ENCODE results near the gene SLC25A25. TPM values are rescaled to one million over a fixed set of nuclear protein-coding genes. Genes with fewer than 3 reads are reported as not detected.
A peak's percentile ranks its signal among the peaks of the same experiment; 100 is the strongest.

SLC25A25 gene
- total and polyA plus RNA-seq, 10 of the 15 experiments (the other 5 are each of a cell fraction or from before 2014, with no cell fraction given), result 0.04 to 17.1 (median 12.4) TPM; not detected in 1

- H3K4me2 ChIP-seq (ENCODE audit: control insufficient read depth, insufficient read depth), result peak within 1 kb of the TSS; percentile 100
- RAD21 ChIA-PET (ENCODE audit: unreplicated experiment), result interaction anchor here (0.7 to 2.8 kb wide), 8 partner anchors 12 to 162 kb away, joined by 3 to 10 read pairs (median 5); no protein-coding TSS in a partner anchor
- H3K9me3 ChIP-seq (replicated peaks; ENCODE audit: control insufficient read depth, insufficient read depth, low read length), result no peaks in the 10 kb centered on the region
- peak within 1 kb of the TSS; percentile 89 for H2AFZ ChIP-seq (ENCODE audit: control insufficient read depth, low read depth, low read length)
- peaks cover 26% of the 10 kb centered on the region for H3K4me1 ChIP-seq (ENCODE audit: control insufficient read depth, insufficient read depth, low read length)
- peaks cover 51% of the 10 kb centered on the region for H3K79me2 ChIP-seq (ENCODE audit: control insufficient read depth, insufficient read depth, low read length)
- FAIRE-seq, result peak; percentile 99
- intact Hi-C loops (cut with micrococcal nuclease; ENCODE audit: unreplicated experiment), result loop anchor here (10.0 kb wide), 1 partner anchor 282 kb away; the partner anchor contains the start of gene CDK9
- POLR2A ChIA-PET, result interaction anchor here (0.6 to 2.8 kb wide), 16 partner anchors 8 to 541 kb away, joined by 3 to 13 read pairs (median 3); partner anchors contain the start of gene EEIG1
- 30% methylated on average over 52 of the region's 54 CpGs for WGBS (ENCODE audit: insufficient coverage, insufficient replicate concordance, low lambda C conversion rate, missing lambda C conversion rate)
- no peaks in the 10 kb centered on the region for H4K20me1 ChIP-seq (ENCODE audit: control insufficient read depth, insufficient read depth)
- H3K27me3 ChIP-seq (replicated peaks in 1 of 2; ENCODE audit: control insufficient read depth in 2 of 2, insufficient read depth in 2 of 2, low read length in 1 of 2), result no peaks in the 10 kb centered on the region
- BruUV-seq (replicated peaks), result TSS peak; percentile 70
- DNase-seq (ENCODE audit: low read depth, low spot score), result peak; percentile 98
- CTCF ChIA-PET, result interaction anchor here (0.8 to 2.9 kb wide), 9 partner anchors 17 to 152 kb away, joined by 3 to 18 read pairs (median 5); no protein-coding TSS in a partner anchor
- peak; percentile 83 for ATAC-seq
- peaks cover 0 to 5% of the 10 kb centered on the region in 2 experiments; a peak in 2 of 4 replicates for H3K36me3 ChIP-seq (ENCODE audit: control insufficient read depth in 2 of 2, insufficient read depth in 2 of 2, low read length in 1 of 2)
- H3K27ac ChIP-seq (ENCODE audit: control insufficient read depth, insufficient read depth), result peak within 1 kb of the TSS; percentile 99
- SMC1A ChIA-PET (ENCODE audit: uncharacterized antibody, unreplicated experiment), result interaction anchor here (0.9 to 1.5 kb wide), 7 partner anchors 12 to 110 kb away, joined by 3 to 6 read pairs (median 3); no protein-coding TSS in a partner anchor
- H3K9ac ChIP-seq (ENCODE audit: control insufficient read depth, insufficient read depth, low read length), result peak within 1 kb of the TSS; percentile 89
- in situ Hi-C loops (cut with MboI), result no loop called here
- peak within 1 kb of the TSS; percentile 90 for H3K4me3 ChIP-seq
- TF ChIP-seq STAT3 (IDR thresholded peaks at IDR 0.05; ENCODE audit: low read depth, low read length), result no peak
- TF ChIP-seq EP300 (IDR thresholded peaks at IDR 0.05; ENCODE audit: borderline replicate concordance in 1 of 2, control insufficient read depth in 1 of 2, low read depth in 2 of 2, low read length in 2 of 2), result no peak
- TF ChIP-seq BCL11A (IDR thresholded peaks at IDR 0.05; ENCODE audit: low read depth, low read length), result no peak
- no peak for TF ChIP-seq SMAD5 (IDR thresholded peaks at IDR 0.05; ENCODE audit: low read depth)
- no peak for TF ChIP-seq IRF4 (IDR thresholded peaks at IDR 0.05; ENCODE audit: low read depth, low read length)
- TF ChIP-seq, protein P1, sequence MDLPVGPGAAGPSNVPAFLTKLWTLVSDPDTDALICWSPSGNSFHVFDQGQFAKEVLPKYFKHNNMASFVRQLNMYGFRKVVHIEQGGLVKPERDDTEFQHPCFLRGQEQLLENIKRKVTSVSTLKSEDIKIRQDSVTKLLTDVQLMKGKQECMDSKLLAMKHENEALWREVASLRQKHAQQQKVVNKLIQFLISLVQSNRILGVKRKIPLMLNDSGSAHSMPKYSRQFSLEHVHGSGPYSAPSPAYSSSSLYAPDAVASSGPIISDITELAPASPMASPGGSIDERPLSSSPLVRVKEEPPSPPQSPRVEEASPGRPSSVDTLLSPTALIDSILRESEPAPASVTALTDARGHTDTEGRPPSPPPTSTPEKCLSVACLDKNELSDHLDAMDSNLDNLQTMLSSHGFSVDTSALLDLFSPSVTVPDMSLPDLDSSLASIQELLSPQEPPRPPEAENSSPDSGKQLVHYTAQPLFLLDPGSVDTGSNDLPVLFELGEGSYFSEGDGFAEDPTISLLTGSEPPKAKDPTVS (IDR thresholded peaks at IDR 0.05; ENCODE audit: low read depth, low read length), result peak; percentile 36; the same call in 1 of the 2 replicates
- TF ChIP-seq MYC (IDR thresholded peaks at IDR 0.05; ENCODE audit: insufficient read depth, insufficient read length, insufficient replicate concordance, low read length, severe bottlenecking), result no peak
- no peak for TF ChIP-seq EED (IDR thresholded peaks at IDR 0.05; ENCODE audit: low read depth)
- TF ChIP-seq KAT2A (conservative IDR thresholded peaks at IDR 0.05; ENCODE audit: control insufficient read depth, low read depth, low read length), result no peak
- peak; percentile 57; the same call in 1 of the 2 replicates for TF ChIP-seq GATAD2B (conservative IDR thresholded peaks at IDR 0.05; ENCODE audit: low read depth)
- peak; percentile 46; the same call in 1 of the 2 replicates for TF ChIP-seq ELK1 (IDR thresholded peaks at IDR 0.05; ENCODE audit: low read depth, low read length)
- TF ChIP-seq HDAC6 (IDR thresholded peaks at IDR 0.05; ENCODE audit: unreplicated experiment), result no peak
- TF ChIP-seq MXI1 (IDR thresholded peaks at IDR 0.05; ENCODE audit: low read depth, low read length), result peak; percentile 58; the same call in 1 of the 2 replicates
- peak; percentile 100 for TF ChIP-seq CEBPZ (IDR thresholded peaks at IDR 0.05; ENCODE audit: low read depth, low read length)
- TF ChIP-seq RAD51 (IDR thresholded peaks at IDR 0.05), result no peak
- TF ChIP-seq CBX3 (IDR thresholded peaks at IDR 0.05; ENCODE audit: borderline replicate concordance, low read depth), result no peak
Observed at GRCh38 chr9:128066713-128067644, 1.1 kb upstream of the SLC25A25 start, which contains the start of gene NAIF1. NAIF1 (minus strand) TSS chr9:128067320; CDS start chr9:128067101, 219 bp downstream.

Data from GM12878 (cell line).